Measurements from ENCODE around the gene ADCY9.
"Not testable (repeated sequence)": the region's sequence is repeated elsewhere in the genome, so short reads cannot be mapped to it uniquely, and the experiment has no call there.

ADCY9 gene

DNA sequence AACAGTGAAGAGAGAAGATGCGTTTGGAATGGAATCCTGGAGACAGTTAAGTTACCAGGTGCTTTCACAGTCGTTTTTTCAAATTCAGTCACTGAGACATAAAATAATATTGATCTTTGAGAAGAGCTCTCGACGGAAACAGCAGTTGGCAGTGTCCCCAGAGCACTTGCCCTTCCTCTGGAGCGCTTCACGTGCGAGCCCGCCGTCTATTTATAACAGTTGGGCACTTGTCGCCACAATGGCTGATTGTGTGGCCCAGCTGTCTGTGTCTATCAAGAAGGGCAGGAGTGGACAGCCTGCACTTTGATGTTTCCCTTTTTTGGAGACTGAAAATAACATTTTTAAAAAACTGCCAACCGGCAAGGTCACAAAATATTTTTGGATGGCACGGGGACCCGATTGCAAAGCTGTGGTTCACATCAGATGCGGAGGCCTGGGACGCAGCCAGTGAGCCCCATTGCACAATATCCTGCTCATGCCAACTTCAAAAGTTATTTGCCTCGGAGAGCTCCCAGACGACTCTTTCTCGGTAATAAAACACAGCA lies 62.9 kb downstream of the ADCY9 start:
- Mint-ChIP-seq H3K4me3 (no peak overlapping the region), H3K27ac (no peak overlapping the region)

GRCh38 chr16:4052801-4053293 lies 63.4 kb downstream of the ADCY9 start:
- Mint-ChIP-seq H3K9me3 (no peaks in the 10 kb centered on the region), H3K4me1 (ENCODE audit: low read depth) (no peaks in the 10 kb centered on the region), H3K27ac (no peak overlapping the region), H3K36me3 (ENCODE audit: low read depth) (no peaks in the 10 kb centered on the region), H3K27me3 (ENCODE audit: low read depth) (no peaks in the 10 kb centered on the region), H3K4me3 (no peak overlapping the region)

More for the DNA sequence above, 62.9 kb downstream of the ADCY9 start:
- H3K27me3 Mint-ChIP-seq (ENCODE audit: low read depth) = no peaks in the 10 kb centered on the region
- H3K9me3 Mint-ChIP-seq = no peaks in the 10 kb centered on the region
- no peaks in the 10 kb centered on the region for H3K4me1 Mint-ChIP-seq (ENCODE audit: low read depth)
- H3K36me3 Mint-ChIP-seq (ENCODE audit: low read depth) = no peaks in the 10 kb centered on the region

- Mint-ChIP-seq H3K27me3 (ENCODE audit: low read depth) (no peaks in the 10 kb centered on the region), H3K9me3 (no peaks in the 10 kb centered on the region), H3K36me3 (ENCODE audit: low read depth) (no peaks in the 10 kb centered on the region), H3K4me1 (ENCODE audit: low read depth) (no peaks in the 10 kb centered on the region), H3K4me3 (no peak overlapping the region), H3K27ac (no peak overlapping the region)
These were observed 64.1 kb downstream of the ADCY9 start for GRCh38 chr16:4052096-4052495.

- Mint-ChIP-seq H3K4me1 (ENCODE audit: low read depth) (no peaks in the 10 kb centered on the region), H3K27ac (no peak overlapping the region), H3K36me3 (ENCODE audit: low read depth) (no peaks in the 10 kb centered on the region), H3K27me3 (ENCODE audit: low read depth) (no peaks in the 10 kb centered on the region), H3K4me3 (no peak overlapping the region), H3K9me3 (no peaks in the 10 kb centered on the region)
These were observed 64.7 kb downstream of the ADCY9 start for GRCh38 chr16:4051591-4051990.

- no peaks in the 10 kb centered on the region for H3K9me3 Mint-ChIP-seq
- no peaks in the 10 kb centered on the region for H3K27me3 Mint-ChIP-seq (ENCODE audit: low read depth)
- H3K4me3 Mint-ChIP-seq = no peak overlapping the region
- H3K27ac Mint-ChIP-seq = no peak overlapping the region
- no peaks in the 10 kb centered on the region for H3K4me1 Mint-ChIP-seq (ENCODE audit: low read depth)
- no peaks in the 10 kb centered on the region for H3K36me3 Mint-ChIP-seq (ENCODE audit: low read depth)
These were observed 67.2 kb downstream of the ADCY9 start for GRCh38 chr16:4049031-4049430.

DNA sequence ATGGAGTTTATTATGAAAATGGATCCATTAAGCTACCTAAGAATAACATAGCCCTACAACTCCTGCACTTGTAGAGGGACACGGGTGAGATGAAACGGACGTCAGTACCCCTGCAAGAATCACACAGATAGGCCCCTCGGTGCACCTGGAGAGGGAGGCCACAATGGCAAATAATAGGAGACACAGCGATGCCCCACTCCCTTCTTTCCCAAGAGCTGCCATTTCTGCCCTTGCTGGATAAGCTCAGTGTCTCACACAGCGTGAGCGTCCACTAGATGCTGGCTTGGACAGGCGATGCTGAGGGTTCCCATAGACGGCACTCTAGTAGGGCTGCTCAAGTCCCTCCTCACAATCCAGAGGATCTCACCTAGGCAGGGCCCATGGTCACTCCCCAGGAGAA lies 67.8 kb downstream of the ADCY9 start:
- Mint-ChIP-seq H3K27ac (no peak overlapping the region), H3K27me3 (ENCODE audit: low read depth) (no peaks in the 10 kb centered on the region), H3K4me3 (no peak overlapping the region), H3K4me1 (ENCODE audit: low read depth) (no peaks in the 10 kb centered on the region), H3K9me3 (no peaks in the 10 kb centered on the region), H3K36me3 (ENCODE audit: low read depth) (no peaks in the 10 kb centered on the region)

DNA sequence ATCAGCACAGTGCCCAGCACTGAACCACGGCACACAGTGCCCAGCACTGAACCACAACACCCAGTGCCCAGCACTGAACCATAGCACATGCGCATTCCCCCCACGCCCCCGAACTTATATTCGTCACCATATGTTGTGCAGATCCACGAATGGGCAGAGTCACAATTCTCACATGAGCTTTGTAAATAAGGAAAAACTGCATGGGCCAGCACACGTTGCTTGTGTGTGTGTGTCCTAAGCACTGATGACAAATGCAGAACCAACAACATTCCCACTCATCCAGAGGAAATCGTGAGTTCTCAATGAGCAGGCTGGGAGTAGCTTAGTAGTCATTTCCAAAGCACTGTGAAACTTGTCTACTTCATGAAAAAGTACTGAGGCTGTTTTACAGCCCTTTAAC lies 70.0 kb downstream of the ADCY9 start:
- H3K9me3 Mint-ChIP-seq = no peaks in the 10 kb centered on the region
- no peak overlapping the region for H3K4me3 Mint-ChIP-seq
- H3K27me3 Mint-ChIP-seq (ENCODE audit: low read depth) = no peaks in the 10 kb centered on the region
- H3K4me1 Mint-ChIP-seq (ENCODE audit: low read depth) = no peaks in the 10 kb centered on the region
- no peak overlapping the region for H3K27ac Mint-ChIP-seq
- H3K36me3 Mint-ChIP-seq (ENCODE audit: low read depth) = no peaks in the 10 kb centered on the region

DNA sequence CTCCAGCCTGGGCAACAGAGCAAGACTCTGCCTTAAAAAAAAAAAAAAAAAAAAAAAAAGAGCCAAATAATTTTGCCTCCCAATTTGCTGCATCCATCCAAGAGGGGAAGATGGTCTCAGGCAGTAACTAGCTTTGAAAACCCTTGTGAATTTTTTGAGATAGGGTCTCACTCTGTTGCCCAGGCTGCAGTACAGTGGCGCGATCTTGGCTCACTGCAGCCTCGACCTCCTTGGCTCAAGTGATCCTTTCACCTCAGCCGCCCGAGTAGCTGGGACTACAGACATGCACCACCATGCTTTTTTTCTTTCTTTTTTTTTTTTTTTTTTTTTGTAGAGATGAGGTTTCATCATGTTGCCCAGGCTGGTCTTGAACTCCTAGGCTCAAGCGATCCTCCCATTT lies 70.7 kb downstream of the ADCY9 start:
- not testable (repeated sequence) for H3K4me1 Mint-ChIP-seq (ENCODE audit: low read depth); H3K27ac Mint-ChIP-seq; H3K4me3 Mint-ChIP-seq; H3K9me3 Mint-ChIP-seq; H3K36me3 Mint-ChIP-seq (ENCODE audit: low read depth); H3K27me3 Mint-ChIP-seq (ENCODE audit: low read depth)

DNA sequence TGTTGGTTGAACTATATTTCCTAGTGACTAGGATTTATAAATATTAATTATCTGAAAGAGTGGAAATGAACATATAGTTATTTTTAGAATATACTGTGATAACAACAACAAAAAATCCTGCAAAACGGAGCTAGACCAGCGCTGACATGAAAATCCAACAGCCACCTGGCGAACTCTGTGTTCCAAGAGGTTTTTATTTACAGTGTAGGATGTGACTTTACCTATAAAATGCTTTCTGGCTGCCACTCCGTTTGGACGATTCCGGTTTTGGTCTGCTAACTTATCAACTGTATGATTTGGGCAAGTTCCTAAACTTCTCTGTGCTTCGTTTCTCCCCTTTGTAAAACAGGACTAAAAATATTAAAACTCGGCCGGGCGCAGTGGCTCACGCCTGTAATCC lies 73.7 kb downstream of the ADCY9 start:
- Mint-ChIP-seq H3K4me3 (no peak overlapping the region), H3K27me3 (ENCODE audit: low read depth) (no peaks in the 10 kb centered on the region), H3K4me1 (ENCODE audit: low read depth) (no peaks in the 10 kb centered on the region), H3K27ac (no peak overlapping the region), H3K9me3 (no peaks in the 10 kb centered on the region), H3K36me3 (ENCODE audit: low read depth) (no peaks in the 10 kb centered on the region)

GRCh38 chr16:4038448-4038847 lies 77.8 kb downstream of the ADCY9 start:
- Mint-ChIP-seq H3K27me3 (ENCODE audit: low read depth) (no peaks in the 10 kb centered on the region), H3K27ac (no peak overlapping the region), H3K9me3 (no peaks in the 10 kb centered on the region), H3K36me3 (ENCODE audit: low read depth) (no peaks in the 10 kb centered on the region), H3K4me3 (no peak overlapping the region), H3K4me1 (ENCODE audit: low read depth) (no peaks in the 10 kb centered on the region)

DNA sequence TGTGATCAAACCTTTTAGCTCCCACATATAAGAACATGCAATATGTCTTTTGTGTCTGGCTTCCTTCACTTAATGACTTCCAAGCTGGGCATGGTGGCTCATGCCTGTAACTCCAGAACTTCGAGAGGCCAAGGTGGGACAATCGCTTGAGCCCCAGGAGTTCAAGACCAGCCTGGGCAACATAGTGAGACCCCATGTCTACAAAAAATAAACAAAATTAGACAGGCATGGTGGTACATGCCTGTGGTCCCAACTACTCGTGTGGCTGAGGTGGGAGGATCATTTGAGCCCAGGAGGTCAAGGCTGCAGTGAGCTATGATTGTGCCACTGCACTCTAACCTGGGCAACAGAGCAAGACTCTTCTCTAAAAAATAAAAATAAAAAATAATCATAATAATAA lies 79.3 kb downstream of the ADCY9 start:
- not testable (repeated sequence) for H3K4me1 Mint-ChIP-seq (ENCODE audit: low read depth); H3K9me3 Mint-ChIP-seq; H3K27me3 Mint-ChIP-seq (ENCODE audit: low read depth); H3K36me3 Mint-ChIP-seq (ENCODE audit: low read depth); H3K4me3 Mint-ChIP-seq; H3K27ac Mint-ChIP-seq

DNA sequence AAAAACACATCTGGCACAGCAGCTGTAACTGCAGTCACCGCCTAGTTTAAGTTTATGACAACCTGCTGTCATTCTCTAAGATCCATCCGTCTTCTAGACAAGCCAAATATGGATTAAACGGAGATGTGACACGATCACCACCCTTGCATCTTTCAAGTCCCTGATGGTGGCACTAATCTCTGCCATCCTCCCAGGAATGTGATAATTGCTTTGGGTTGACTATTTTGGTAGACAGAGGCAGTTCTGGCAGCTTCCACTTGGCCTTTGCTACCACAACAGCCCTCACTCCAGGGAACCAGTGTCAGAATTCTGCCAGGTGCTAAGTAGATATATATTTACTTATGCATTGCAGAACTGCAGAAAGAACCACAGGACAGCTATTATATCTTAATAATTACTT lies 81.3 kb downstream of the ADCY9 start:
- no peak overlapping the region for H3K27ac Mint-ChIP-seq
- H3K9me3 Mint-ChIP-seq = no peaks in the 10 kb centered on the region
- peaks cover 4% of the 10 kb centered on the region for H3K4me1 Mint-ChIP-seq (ENCODE audit: low read depth)
- no peak overlapping the region for H3K4me3 Mint-ChIP-seq
- no peaks in the 10 kb centered on the region for H3K27me3 Mint-ChIP-seq (ENCODE audit: low read depth)
- no peaks in the 10 kb centered on the region for H3K36me3 Mint-ChIP-seq (ENCODE audit: low read depth)

DNA sequence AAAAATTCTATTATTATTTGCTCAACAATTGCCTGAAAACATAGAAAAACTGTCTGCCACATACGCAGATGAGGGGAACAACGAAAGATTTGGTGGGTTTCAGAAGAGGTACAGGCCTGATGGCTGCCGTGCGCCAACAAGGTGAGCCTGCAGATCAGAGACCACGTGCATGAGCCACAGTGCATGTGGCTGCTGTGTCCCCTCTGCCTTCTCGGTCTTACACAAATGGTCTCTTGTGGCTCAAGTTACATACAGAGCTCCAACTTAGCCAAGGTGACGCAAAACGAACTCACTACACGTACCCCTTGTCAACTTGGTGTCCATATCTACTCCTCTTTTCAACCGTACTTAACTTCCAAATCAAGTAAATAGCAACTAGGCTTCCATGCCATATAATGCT lies 82.3 kb downstream of the ADCY9 start:
- no peak overlapping the region for H3K27ac Mint-ChIP-seq

DNA sequence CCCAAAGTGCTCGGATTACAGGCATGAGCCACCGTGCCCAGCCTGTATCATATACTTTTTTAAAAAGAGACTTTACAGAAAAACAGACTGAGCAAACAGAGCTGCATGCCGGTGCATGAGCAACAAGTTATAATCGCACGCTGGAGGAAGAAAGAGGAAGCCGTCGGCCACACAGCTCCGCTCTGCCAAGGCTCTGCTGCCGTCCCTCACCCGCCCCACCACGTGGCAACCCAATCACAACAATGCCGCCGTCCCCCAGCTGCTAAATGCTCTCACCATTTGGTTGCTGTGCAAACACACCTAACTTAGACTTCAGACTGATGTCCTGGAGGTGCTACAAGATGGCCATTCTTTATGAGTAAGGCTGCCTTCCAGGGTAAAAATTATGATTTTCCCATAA lies 83.5 kb downstream of the ADCY9 start:
- H3K4me1 Mint-ChIP-seq (ENCODE audit: low read depth) = peaks cover 5% of the 10 kb centered on the region
- H3K27ac Mint-ChIP-seq = no peak overlapping the region
- no peaks in the 10 kb centered on the region for H3K36me3 Mint-ChIP-seq (ENCODE audit: low read depth)
- H3K9me3 Mint-ChIP-seq = no peaks in the 10 kb centered on the region
- H3K4me3 Mint-ChIP-seq = no peak overlapping the region
- H3K27me3 Mint-ChIP-seq (ENCODE audit: low read depth) = no peaks in the 10 kb centered on the region

More for the DNA sequence above, 82.3 kb downstream of the ADCY9 start:
- H3K36me3 Mint-ChIP-seq (ENCODE audit: low read depth) = no peaks in the 10 kb centered on the region
- H3K27me3 Mint-ChIP-seq (ENCODE audit: low read depth) = no peaks in the 10 kb centered on the region
- H3K4me3 Mint-ChIP-seq = no peak overlapping the region
- no peaks in the 10 kb centered on the region for H3K9me3 Mint-ChIP-seq
- peaks cover 5% of the 10 kb centered on the region for H3K4me1 Mint-ChIP-seq (ENCODE audit: low read depth)

DNA sequence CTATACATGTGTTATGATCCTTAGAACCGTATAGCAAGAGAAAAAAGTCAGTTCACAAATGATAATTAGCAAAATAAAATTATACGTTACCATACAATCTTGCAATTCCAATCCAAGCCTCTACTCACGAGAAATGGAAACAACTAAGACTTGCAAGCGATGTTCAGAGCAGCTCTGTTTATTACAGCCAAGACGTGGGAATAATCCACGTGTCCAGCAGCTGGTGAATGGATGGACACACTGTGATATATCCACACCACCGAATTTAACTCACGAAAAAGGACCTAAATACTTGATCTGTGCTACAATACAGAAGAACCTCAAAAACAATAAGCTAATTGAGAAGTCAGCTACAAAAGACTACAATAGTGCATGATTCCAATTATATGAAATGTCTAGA lies 88.1 kb downstream of the ADCY9 start:
- Mint-ChIP-seq H3K27ac (no peak overlapping the region), H3K9me3 (no peaks in the 10 kb centered on the region), H3K36me3 (ENCODE audit: low read depth) (no peaks in the 10 kb centered on the region), H3K4me1 (ENCODE audit: low read depth) (peaks cover 5% of the 10 kb centered on the region), H3K27me3 (ENCODE audit: low read depth) (no peaks in the 10 kb centered on the region), H3K4me3 (no peak overlapping the region)

DNA sequence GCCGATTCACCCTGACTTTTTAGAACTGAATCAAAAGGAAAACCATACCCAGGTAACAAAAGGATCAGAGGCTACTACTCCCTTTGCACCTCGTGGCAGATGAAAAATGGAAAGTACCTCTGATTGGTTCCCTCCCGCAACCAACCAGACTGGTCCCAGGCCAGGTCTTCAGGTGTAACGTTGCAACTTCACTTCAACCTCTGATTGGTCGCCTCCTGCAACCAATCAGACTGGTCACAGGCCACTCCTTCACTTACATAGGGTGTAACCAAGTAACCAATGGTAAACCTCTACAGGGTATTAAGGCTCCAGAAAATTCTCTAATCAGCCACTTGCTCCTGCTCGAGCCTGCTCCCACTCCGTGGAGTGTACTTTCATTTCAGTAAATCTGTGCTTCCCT lies 89.4 kb downstream of the ADCY9 start:
- Mint-ChIP-seq H3K36me3 (ENCODE audit: low read depth) (no peaks in the 10 kb centered on the region), H3K4me3 (no peak overlapping the region), H3K9me3 (no peaks in the 10 kb centered on the region), H3K27ac (no peak overlapping the region), H3K4me1 (ENCODE audit: low read depth) (peaks cover 3% of the 10 kb centered on the region), H3K27me3 (ENCODE audit: low read depth) (no peaks in the 10 kb centered on the region)
